Spleen (tissue), 11 donors: ENCODE data around the gene ZBTB7A. TPM values are rescaled to one million over a fixed set of nuclear protein-coding genes. Genes with fewer than 3 reads are reported as not detected.

ENCODE experiments used
- DNase-seq: peaks from one replicate; pipeline ENCODE4 v3.0.0-alpha.2; 2020
- H3K27ac ChIP-seq, 8 donors: fragments of 200-600 bp; sonication (generic) in 7 of 8; 1 replicate in 4 of 8; 2 replicates in 4 of 8; pipeline versions ENCODE4 v1.5.0 to v1.8.0; 2016 to 2021; ENCODE audit warnings: inconsistent platforms in 4 of 8, mild to moderate bottlenecking in 4 of 8, moderate library complexity in 1 of 8
- H3K27me3 ChIP-seq, 7 donors: fragments of 200-600 bp; sonication (generic) in 6 of 7; replicated peaks in 1 of 7; 1 replicate in 4 of 7; 2 replicates in 3 of 7; pipeline versions ENCODE4 v1.5.0 to v1.8.0; 2016 to 2021; ENCODE audit warnings: inconsistent platforms in 3 of 7, mild to moderate bottlenecking in 1 of 7
- H3K36me3 ChIP-seq, 6 donors: fragments of 200-600 bp; sonication (generic) in 5 of 6; 1 replicate in 4 of 6; 2 replicates in 2 of 6; pipeline versions ENCODE4 v1.5.0 to v1.8.0; 2016 to 2021; ENCODE audit warnings: inconsistent platforms in 2 of 6
- H3K4me1 ChIP-seq, 6 donors: fragments of 200-600 bp; sonication (generic) in 5 of 6; 1 replicate in 3 of 6; 2 replicates in 3 of 6; pipeline versions ENCODE4 v1.5.0 to v1.8.0; 2016 to 2021; ENCODE audit warnings: inconsistent platforms in 3 of 6
- H3K4me3 ChIP-seq, 8 donors: fragments of 200-600 bp; sonication (generic) in 7 of 8; 1 replicate in 4 of 8; 2 replicates in 4 of 8; pipeline versions ENCODE4 v1.5.0 to v1.8.0; 2016 to 2021; ENCODE audit warnings: inconsistent platforms in 4 of 8, mild to moderate bottlenecking in 4 of 8, moderate library complexity in 2 of 8
- H3K9me3 ChIP-seq, 8 donors: fragments of 200-600 bp; sonication (generic) in 7 of 8; 1 replicate in 4 of 8; 2 replicates in 4 of 8; pipeline versions ENCODE4 v1.5.0 to v1.8.0; 2016 to 2021; ENCODE audit warnings: inconsistent platforms in 4 of 8
- POLR2A ChIP-seq, 3 donors: fragments of 450-650 bp; IDR thresholded peaks; one replicate each; pipeline ENCODE4 v1.5.1; 2017; ENCODE audit warnings: antibody characterized with exemption in 3 of 3, mild to moderate bottlenecking in 1 of 3
- POLR2AphosphoS5 ChIP-seq, 3 donors: sonication (generic); formaldehyde crosslinking; IDR thresholded peaks; one replicate each; pipeline ENCODE4 v1.5.1; 2017; ENCODE audit warnings: antibody characterized with exemption in 3 of 3
- WGBS, 5 donors: extraction: QIAGEN DNeasy Blood & Tissue Kit in 3 of 5; methylation state at CpG; one replicate each; pipeline versions ENCODE4 v1.1.5 to v1.1.7; 2013 to 2018; 5-methylcytosine and 5-hydroxymethylcytosine counted together
- intact Hi-C: fragments of 100-400 bp; cut with DNase I; formaldehyde crosslinking; loops from one replicate; pipeline ENCODE4 v1.15.0; 2023; ENCODE audit warnings: low total_unique reads
- polyA plus RNA-seq, 3 donors: library from polyadenylated mRNA; stranded (reverse); fragments of 200-250 nt; gene quantifications; one replicate each; pipeline ENCODE4 v1.2.1, GENCODE V29; 2013
- total RNA-seq, 7 donors: library from RNA; depleted of rRNA in 3 of 7; stranded (reverse); fragments of >200 nt in 3 of 7; fragmentation: NEBNext Ultra II Directional in 4 of 7; extraction: Animal tissue kit (Norgen Biotek cat#: 25700) in 4 of 7; gene quantifications; one replicate each; pipeline versions ENCODE4 v1.1.0 to v1.2.1, GENCODE V29; 2016 to 2021
- TF ChIP-seq, protein P1 (sequence below), 11 experiments: fragments of 200-600 bp in 7 of 11; fragments of 450-650 bp in 4 of 11; sonication (generic) in 4 of 11; IDR thresholded peaks in 8 of 11; conservative IDR thresholded peaks in 3 of 11; 1 replicate in 7 of 11; 2 replicates in 4 of 11; pipeline versions ENCODE4 v1.4.0 to v1.8.0; 2016 to 2021; ENCODE audit warnings: antibody characterized with exemption in 11 of 11, inconsistent platforms in 4 of 11, mild to moderate bottlenecking in 1 of 11
- donor health status: healthy with polysubstance abuse.
- donor health status: DM: no; HTN: no; CAD: no; lungs with moderate emphysema.
- donor health status: DM: no; HTN: no; CAD: no.
- donor health status: Bipolar disorder and iron deficiency.
- donor health status: healthy.
- donor health status: DM: no; HTN: no; CAD: no.
- donor health status: DM: yes; HTN: yes; CAD: no.

ZBTB7A gene
- total and polyA plus RNA-seq, 10 donors: 4.0 to 68.1 (median 50.8) TPM

DNA sequence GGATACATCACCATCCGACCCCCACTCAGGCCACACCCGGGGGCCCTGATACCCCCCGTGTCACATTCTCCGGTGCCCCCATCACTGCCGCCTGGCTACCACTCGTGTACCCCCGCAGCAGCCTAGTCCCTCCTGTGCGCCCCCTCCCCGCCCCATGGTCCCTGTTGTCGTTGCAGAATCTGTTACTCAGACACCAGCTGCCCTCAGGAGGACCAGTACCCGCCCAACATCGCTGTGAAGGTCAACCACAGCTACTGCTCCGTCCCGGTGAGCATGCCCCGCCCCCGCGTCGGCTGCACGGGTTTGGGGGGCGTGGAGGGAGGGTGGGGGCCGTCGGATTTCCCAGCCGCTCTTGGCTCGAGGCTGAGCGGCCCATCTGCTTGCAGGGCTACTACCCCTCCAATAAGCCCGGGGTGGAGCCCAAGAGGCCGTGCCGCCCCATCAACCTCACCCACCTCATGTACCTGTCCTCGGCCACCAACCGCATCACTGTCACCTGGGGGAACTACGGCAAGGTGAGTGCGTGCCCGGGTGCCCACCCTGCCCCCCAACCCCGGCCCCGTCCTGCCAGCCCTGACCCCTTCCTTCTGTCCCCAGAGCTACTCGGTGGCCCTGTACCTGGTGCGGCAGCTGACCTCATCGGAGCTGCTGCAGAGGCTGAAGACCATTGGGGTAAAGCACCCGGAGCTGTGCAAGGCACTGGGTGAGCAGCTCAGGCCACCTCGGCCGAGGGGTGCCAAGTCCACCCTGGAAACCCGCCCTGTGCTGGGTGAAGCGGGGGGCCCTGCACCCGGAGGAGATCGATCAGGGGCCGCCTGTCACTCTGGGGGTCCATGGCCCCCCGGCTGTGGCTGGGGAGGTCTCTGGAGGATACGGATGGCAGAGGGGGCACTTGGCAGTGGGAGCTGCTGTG lies 38.1 kb downstream of the ZBTB7A start:
- Histone ChIP-seq H3K27me3 (no peaks in the 10 kb centered on the region), H3K4me3 (no peak overlapping the region), H3K9me3 (no peaks in the 10 kb centered on the region), H3K36me3 (peaks cover 0 to 100% (median 59%) of the 10 kb centered on the region in 6 donors), H3K4me1 (peaks cover 0 to 9% (median 3%) of the 10 kb centered on the region in 6 donors), H3K27ac (no peak overlapping the region)
- WGBS, 5 donors: 92 to 95% (median 94%) methylated on average over 32 to 48 of the region's 48 CpGs
- intact Hi-C loops: no loop called here
- no peak for DNase-seq
- peak in 1 of 3 donors; percentile 3 for TF ChIP-seq POLR2AphosphoS5 (IDR thresholded peaks at IDR 0.05)
- TF ChIP-seq, protein P1, sequence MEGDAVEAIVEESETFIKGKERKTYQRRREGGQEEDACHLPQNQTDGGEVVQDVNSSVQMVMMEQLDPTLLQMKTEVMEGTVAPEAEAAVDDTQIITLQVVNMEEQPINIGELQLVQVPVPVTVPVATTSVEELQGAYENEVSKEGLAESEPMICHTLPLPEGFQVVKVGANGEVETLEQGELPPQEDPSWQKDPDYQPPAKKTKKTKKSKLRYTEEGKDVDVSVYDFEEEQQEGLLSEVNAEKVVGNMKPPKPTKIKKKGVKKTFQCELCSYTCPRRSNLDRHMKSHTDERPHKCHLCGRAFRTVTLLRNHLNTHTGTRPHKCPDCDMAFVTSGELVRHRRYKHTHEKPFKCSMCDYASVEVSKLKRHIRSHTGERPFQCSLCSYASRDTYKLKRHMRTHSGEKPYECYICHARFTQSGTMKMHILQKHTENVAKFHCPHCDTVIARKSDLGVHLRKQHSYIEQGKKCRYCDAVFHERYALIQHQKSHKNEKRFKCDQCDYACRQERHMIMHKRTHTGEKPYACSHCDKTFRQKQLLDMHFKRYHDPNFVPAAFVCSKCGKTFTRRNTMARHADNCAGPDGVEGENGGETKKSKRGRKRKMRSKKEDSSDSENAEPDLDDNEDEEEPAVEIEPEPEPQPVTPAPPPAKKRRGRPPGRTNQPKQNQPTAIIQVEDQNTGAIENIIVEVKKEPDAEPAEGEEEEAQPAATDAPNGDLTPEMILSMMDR (IDR thresholded peaks at IDR 0.05 in 8 of 11, conservative IDR thresholded peaks at IDR 0.05 in 3 of 11): no peak

DNA sequence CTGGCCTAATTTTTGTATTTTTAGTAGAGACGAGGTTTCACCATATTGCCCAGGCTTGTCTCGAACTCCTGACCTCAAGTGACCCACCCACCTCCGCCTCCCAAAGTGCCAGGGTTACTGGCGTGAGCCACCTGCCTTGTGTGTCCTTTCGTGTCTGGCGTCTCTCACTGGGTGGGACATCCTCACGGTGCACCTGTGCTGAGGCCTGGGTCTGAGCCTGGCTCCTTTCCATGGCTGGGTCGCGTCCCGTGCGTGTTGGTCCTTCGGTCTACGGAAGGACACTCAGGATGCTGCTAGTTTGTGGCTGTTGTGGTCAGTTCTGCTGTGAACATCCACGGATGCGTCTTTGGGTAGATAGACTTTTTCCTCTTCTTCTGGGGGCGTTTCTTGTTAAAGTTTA lies 39.6 kb downstream of the ZBTB7A start:
- peaks cover 0 to 94% (median 47%) of the 10 kb centered on the region in 6 donors for H3K36me3 ChIP-seq
- H3K4me1 ChIP-seq: peaks cover 0 to 21% (median 11%) of the 10 kb centered on the region in 6 donors
- H3K27ac ChIP-seq: no peak overlapping the region
- TF ChIP-seq POLR2A (IDR thresholded peaks at IDR 0.05): no peak
- TF ChIP-seq, protein P1 (IDR thresholded peaks at IDR 0.05 in 8 of 11, conservative IDR thresholded peaks at IDR 0.05 in 3 of 11): no peak
- TF ChIP-seq POLR2AphosphoS5 (IDR thresholded peaks at IDR 0.05): peak in 2 of 3 donors; percentile 19 to 59
- DNase-seq: no peak
- no peaks in the 10 kb centered on the region for H3K27me3 ChIP-seq
- peaks cover 0 to 3% (median 0%) of the 10 kb centered on the region in 8 donors for H3K9me3 ChIP-seq
- WGBS, 5 donors: 90 to 96% (median 92%) methylated on average over 16 of the region's 16 CpGs
- intact Hi-C loops: no loop called here
- no peak overlapping the region for H3K4me3 ChIP-seq

DNA sequence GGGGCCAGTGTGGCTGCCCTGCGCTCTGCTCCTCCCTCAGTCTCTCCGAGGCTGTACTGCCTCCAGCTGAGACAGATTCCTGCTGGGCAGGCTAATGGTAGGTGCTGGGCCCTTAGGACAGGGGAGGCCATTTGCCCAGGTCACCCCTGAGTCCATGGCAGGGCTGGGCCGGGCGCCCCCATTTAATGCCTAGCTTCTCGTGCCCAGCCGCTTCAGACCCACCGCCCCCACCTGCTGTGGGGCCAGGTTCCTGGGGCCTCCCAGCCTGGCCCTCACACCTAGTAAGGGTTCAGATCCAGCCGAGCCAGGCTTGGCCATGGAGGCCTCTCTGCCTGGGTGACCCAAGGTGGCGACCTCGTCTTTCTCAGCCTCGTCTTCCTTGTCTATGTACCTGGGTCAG lies 41.4 kb downstream of the ZBTB7A start:
- WGBS, 5 donors: 68 to 80% (median 69%) methylated on average over 7 to 11 of the region's 11 CpGs
- intact Hi-C loops: no loop called here
- peak in 1 of 3 donors; percentile 42 for TF ChIP-seq POLR2AphosphoS5 (IDR thresholded peaks at IDR 0.05)
- TF ChIP-seq, protein P1 (IDR thresholded peaks at IDR 0.05 in 8 of 11, conservative IDR thresholded peaks at IDR 0.05 in 3 of 11): no peak
- no peak for DNase-seq
- Histone ChIP-seq H3K27me3 (no peaks in the 10 kb centered on the region), H3K9me3 (peaks cover 0 to 9% (median 0%) of the 10 kb centered on the region in 8 donors), H3K27ac (no peak overlapping the region), H3K4me1 (peaks cover 0 to 34% (median 13%) of the 10 kb centered on the region in 6 donors), H3K36me3 (peaks cover 0 to 94% (median 39%) of the 10 kb centered on the region in 6 donors), H3K4me3 (no peak overlapping the region)
